ENCODE measurements around the gene KLC4.
"Not testable (repeated sequence)": the region's sequence is repeated elsewhere in the genome, so short reads cannot be mapped to it uniquely, and the experiment has no call there.

Gene KLC4

GRCh38 chr6:43036712-43037111 is 22.7 kb upstream of the KLC4 start:
- DNase-seq (ENCODE audit: low read depth): no peak

GRCh38 chr6:43037197-43037596 is 22.2 kb upstream of the KLC4 start:
- DNase-seq (ENCODE audit: low read depth): no peak

GRCh38 chr6:43037706-43038105 is 21.7 kb upstream of the KLC4 start:
- DNase-seq (ENCODE audit: low read depth): no peak

DNA sequence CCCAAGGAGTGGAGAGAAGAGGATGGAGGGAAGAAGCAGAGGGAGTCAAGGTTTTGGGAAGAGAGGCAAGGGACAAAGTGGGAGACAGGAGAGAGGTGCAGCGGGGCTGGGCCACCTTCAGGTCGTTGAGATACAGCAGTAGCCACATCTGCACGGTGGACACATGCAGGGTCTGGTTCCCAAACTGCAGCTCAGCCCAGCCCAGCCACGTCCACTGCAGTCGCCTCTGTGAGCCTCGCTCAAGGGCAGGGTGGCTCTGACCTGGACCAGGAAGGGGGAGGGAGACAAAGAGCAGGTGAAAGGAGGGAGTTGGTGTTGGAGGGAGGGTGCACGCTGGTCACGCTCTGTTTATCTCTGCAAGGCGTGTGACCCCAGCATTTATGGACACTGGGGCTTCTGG is 20.7 kb upstream of the KLC4 start:
- DNase-seq (ENCODE audit: low read depth): no peak

DNA sequence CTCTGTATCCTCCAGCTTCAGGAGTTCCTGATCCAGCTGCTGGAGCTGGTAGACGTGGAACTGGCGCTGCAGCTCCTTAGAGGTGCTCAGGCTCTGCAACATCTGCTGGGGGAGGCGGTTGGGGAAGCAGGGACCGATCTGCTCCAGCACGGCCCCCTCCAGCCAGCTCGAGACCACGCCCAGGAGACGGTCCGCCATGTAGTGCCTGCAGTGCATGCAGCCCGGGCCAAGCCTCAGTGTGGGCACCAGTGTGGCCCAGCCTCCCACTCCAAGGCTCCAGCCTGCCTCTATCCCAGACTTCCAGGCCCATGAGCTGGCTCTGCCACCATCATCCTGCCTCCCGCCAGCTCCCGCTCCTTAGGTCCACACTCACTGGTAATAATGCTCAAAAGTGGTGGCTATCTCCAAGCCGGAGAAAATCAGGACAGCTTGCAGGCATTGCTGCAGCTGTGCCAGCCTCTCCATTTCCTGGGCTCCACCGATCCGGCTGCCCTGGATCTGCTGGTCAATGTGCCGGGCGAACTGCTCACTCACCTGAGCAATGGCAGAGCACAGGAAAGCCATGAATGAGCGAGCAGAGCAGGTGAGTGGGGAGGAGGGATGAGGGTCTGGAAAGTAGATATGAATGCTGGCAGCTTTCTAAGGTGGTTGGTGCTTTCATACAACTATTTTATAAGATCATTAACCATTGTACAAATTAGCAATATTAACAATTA is 18.7 kb upstream of the KLC4 start:
- no peak for DNase-seq (ENCODE audit: low read depth)

- not testable (repeated sequence) for DNase-seq (ENCODE audit: low read depth)
Measured at GRCh38 chr6:43041475-43041874, 18.0 kb upstream of the KLC4 start.

DNA sequence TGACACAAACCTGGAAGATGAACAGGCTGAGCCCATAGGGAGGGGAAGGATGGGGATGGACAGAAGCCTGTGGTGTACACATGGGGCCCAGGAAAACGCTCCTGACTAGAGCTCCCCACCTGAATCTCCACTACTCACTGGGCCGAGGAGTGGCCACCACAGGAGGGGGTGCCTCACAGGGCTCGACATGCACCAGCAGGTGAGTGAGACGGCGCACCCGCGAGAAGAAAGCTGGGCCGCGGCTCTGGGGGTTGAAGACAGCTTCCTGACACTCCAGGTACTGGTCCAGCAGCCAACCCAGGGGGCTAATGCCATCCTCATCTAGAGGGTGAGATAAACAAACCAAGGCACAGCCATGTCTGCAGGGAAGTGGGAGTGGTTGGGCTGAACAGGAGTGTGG is 16.1 kb upstream of the KLC4 start:
- no peak for DNase-seq (ENCODE audit: low read depth)

GRCh38 chr6:43045371-43045930 is 14.0 kb upstream of the KLC4 start:
- DNase-seq (ENCODE audit: low read depth): no peak

DNA sequence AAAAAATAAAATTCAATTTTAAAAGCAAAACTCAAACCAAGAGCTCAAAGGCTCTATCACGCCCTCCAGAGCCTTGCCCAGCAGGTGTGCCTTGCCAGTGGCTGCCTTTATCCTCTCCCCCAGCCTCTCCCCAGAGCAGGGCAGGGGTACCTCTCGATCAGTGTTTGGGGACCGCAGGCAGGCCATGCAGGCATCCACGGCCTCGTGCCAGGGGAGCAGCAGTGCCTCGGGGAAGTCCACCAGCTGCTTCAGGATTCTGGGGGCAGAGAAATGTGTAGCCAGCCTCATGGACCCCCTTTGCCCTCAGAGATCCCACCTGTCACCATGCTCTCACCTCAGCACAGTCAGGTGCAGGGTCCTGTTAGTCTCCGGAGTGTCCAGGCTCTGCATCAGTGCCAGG is 11.4 kb upstream of the KLC4 start:
- no peak for DNase-seq (ENCODE audit: low read depth)

DNA sequence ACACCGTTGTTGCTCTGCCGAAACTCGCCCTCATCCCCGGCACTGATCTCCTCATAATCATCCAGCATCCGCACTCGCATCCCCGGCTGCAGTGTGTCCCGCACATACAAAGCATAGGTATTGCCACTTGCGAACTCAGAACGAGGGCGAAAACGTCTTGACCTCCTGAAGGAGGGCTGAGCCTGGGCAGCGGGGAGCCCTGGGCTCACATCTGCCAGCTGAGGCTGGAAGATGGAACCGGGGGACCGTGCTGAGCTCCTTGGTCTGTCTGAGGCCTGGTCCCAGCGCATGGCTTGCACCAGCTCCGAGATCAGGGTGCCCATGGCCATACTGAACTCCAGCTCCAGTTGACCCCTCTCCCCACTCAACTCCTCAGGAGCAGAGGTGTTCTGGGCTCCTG is 8.4 kb upstream of the KLC4 start:
- DNase-seq (ENCODE audit: low read depth): no peak

GRCh38 chr6:43052225-43052841 is 7.1 kb upstream of the KLC4 start:
- no peak for DNase-seq (ENCODE audit: low read depth)

- no peak for DNase-seq (ENCODE audit: low read depth)
Measured at GRCh38 chr6:43052842-43053544, 6.4 kb upstream of the KLC4 start.

- DNase-seq (ENCODE audit: low read depth): peak; percentile 96
Measured at GRCh38 chr6:43053545-43054205, 5.8 kb upstream of the KLC4 start, which contains the start of gene CUL7. TSS of gene CUL7 (minus strand) at chr6:43053851. CDS start at chr6:43052788, 1,063 bp downstream.

DNA sequence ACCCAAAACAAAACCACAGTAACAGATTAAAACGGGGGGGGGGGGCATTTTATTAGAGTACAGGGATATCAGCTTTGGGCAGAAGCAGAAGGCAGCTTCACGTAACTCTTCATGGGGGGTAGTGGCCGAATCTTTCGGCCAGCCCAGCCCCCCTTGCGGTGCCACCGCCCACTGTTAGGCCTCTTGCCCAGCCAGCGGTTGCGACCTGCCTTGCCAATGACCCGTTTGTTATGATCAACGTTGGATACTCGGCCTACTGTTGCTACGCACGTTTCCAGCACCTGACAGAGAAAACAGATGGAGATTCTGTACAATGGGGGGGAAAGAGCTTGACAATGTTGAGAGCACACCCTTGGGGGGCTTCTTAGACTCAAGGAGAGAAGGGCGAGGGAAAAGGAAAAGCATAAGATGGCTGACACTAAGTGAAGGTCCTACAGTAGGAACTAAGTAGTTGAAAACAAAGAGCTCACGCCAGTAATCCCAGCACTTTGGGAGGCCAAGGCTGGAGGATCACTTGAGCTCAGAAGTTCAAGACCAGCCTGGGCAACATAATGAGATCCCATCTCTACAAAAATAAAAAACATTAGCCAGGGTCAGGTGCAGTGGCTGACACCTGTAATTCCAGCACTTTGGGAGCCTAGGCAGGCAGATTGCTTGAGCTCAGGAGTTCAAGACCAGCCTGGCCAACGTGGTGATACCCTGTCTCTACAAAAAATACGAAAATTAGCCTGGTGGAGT is 5.1 kb upstream of the KLC4 start:
- no peak for DNase-seq (ENCODE audit: low read depth)

GRCh38 chr6:43055966-43056365 is 3.5 kb upstream of the KLC4 start:
- no peak for DNase-seq (ENCODE audit: low read depth)

- no peak for DNase-seq (ENCODE audit: low read depth)
Measured at GRCh38 chr6:43058531-43058930, 900 bp upstream of the KLC4 start.

GRCh38 chr6:43060034-43060754 is 763 bp downstream of the KLC4 start:
- DNase-seq (ENCODE audit: low read depth): no peak

GRCh38 chr6:43060755-43061633 is 1.6 kb downstream of the KLC4 start:
- DNase-seq (ENCODE audit: low read depth): no peak

GRCh38 chr6:43061861-43062260 is 2.4 kb downstream of the KLC4 start:
- no peak for DNase-seq (ENCODE audit: low read depth)

DNA sequence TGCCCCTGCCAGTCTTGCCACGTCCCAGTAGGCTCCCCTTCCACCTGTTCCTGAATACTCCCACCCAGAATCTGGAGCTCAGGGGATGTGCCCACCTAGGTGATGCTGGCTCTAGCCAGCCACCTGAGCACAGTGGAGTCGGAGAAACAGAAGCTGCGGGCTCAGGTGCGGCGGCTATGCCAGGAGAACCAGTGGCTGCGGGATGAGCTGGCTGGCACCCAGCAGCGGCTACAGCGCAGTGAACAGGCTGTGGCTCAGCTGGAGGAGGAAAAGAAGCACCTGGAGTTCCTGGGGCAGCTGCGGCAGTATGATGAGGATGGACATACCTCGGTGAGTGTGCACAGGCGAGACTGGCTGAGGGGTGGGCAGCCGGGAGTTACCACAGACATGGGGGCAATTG is 3.4 kb downstream of the KLC4 start:
- DNase-seq (ENCODE audit: low read depth): no peak

All from fibroblast of gingiva (primary cell).